Activated CD4-positive, alpha-beta T cell treated with anti-CD3 and anti-CD28 coated beads for 36 hours (primary cell): ENCODE data around the gene GRM5. TPM values are rescaled to one million over a fixed set of nuclear protein-coding genes. Genes with fewer than 3 reads are reported as not detected.
"Not testable (repeated sequence)": the region's sequence is repeated elsewhere in the genome, so short reads cannot be mapped to it uniquely, and the experiment has no call there.

Experiments used
- ATAC-seq: fragments of 200-7000 bp; cut with Tn5 transposase; one replicate; pipeline ENCODE4 v1.10.0; 2021; ENCODE audit warnings: mild to moderate bottlenecking, moderate library complexity
- CTCF ChIA-PET: fragments of 350-600 bp; sonication (Branson Sonifier 250); formaldehyde crosslinking; loops from one replicate; lab custom pipeline; 2021; ENCODE audit warnings: antibody characterized with exemption; lab: Charles Lee
- POLR2A ChIA-PET: fragments of 350-600 bp; sonication (Branson Sonifier 250); formaldehyde crosslinking; loops from one replicate; lab custom pipeline; 2021; ENCODE audit warnings: antibody characterized with exemption, inconsistent platforms; lab: Charles Lee
- DNase-seq: peaks from one replicate; pipeline ENCODE4 v3.0.0-alpha.2; 2020
- H3K27ac Mint-ChIP-seq: one replicate; pipeline ENCODE4 v1.8.0; 2021; ENCODE audit warnings: mixed read lengths
- H3K27me3 Mint-ChIP-seq: one replicate; pipeline ENCODE4 v1.8.0; 2021; ENCODE audit warnings: mixed read lengths
- H3K36me3 Mint-ChIP-seq: one replicate; pipeline ENCODE4 v1.8.0; 2021; ENCODE audit warnings: low read depth, mixed read lengths
- H3K4me1 Mint-ChIP-seq: one replicate; pipeline ENCODE4 v1.8.0; 2021; ENCODE audit warnings: mixed read lengths
- H3K4me3 Mint-ChIP-seq: one replicate; pipeline ENCODE4 v1.8.0; 2021; ENCODE audit warnings: mild to moderate bottlenecking, moderate library complexity, mixed read lengths
- H3K9me3 Mint-ChIP-seq: one replicate; pipeline ENCODE4 v1.8.0; 2021; ENCODE audit warnings: low read depth, mixed read lengths
- intact Hi-C, 2 experiments: fragments of 100-400 bp; cut with DNase I in 1 of 2; cut with micrococcal nuclease in 1 of 2; formaldehyde crosslinking; loops; one replicate each; pipeline versions ENCODE4 v1.14.2 to v1.15.1; 2022 to 2024; cut with DNase I, micrococcal nuclease
- total RNA-seq, 2 experiments: library from RNA; stranded (reverse); gene quantifications; one replicate each; pipeline ENCODE4 v1.2.3, GENCODE V29; 2021

The GRM5 gene
- total RNA-seq, 2 experiments from 2014 or later, result not detected

DNA sequence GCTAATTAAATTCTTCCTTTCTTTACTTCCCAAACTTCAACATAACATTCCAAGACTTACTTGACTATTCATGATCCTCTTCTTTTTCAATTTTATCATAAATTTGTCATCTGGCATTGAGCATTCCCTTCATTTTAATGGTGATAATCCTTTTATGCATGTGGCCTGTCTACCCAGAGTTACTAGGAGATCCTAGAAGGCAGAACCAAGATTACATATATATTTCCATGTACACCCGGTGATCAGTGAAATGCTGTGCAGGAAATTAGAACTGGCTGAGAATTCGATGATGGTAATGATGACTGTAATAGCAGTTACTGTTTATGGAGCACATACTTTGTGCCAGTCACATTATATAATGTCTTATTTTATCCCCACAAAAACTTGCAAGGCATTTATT is 104.2 kb downstream of the GRM5 start:
- H3K9me3 Mint-ChIP-seq, H3K36me3 Mint-ChIP-seq, H3K27me3 Mint-ChIP-seq, CTCF ChIA-PET, POLR2A ChIA-PET, H3K4me1 Mint-ChIP-seq, intact Hi-C loops, DNase-seq, H3K4me3 Mint-ChIP-seq, H3K27ac Mint-ChIP-seq, ATAC-seq: not testable (repeated sequence)

DNA sequence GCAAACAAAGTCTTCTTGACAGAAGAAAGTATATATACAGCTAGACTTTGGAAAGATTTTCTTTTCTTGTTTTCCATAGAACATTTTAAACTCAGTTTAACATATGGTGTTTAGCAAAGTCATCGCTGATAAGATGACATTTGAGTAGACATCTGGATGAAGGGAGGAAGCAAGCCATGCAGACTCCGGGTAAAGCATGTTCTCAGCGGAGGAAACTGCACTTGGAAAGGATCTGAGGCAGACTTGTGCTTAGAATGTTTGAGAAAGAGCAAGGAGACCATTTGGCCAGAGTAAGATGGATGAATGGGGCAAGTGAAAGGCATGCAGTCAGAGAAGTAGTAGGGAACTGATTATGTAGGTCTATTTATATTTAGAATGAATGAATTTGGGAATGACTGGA is 105.9 kb downstream of the GRM5 start:
- H3K27ac Mint-ChIP-seq, POLR2A ChIA-PET, H3K9me3 Mint-ChIP-seq, CTCF ChIA-PET, H3K4me3 Mint-ChIP-seq, H3K4me1 Mint-ChIP-seq, DNase-seq, ATAC-seq, intact Hi-C loops, H3K36me3 Mint-ChIP-seq, H3K27me3 Mint-ChIP-seq: not testable (repeated sequence)

DNA sequence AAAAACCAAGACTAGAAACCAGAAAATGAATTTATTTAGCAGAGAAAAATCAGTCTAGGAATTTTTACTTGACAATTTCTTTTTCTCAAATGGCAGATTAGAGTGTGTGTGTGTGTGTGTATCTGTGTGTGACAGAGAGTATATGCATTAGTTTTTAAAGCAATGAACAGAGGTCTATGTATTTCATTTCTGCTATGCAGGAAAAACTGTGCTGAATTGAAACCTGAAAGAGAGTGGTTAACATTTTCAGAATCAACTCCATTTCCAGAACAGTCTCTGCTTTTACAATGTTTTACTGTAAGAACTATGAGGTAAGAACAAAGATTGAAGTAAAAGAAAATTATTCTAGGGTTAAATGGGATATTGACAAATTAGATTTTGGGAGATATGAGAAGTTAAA is 114.8 kb downstream of the GRM5 start:
- Mint-ChIP-seq H3K9me3 (no peaks in the 10 kb centered on the region), H3K36me3 (no peaks in the 10 kb centered on the region), H3K27me3 (no peaks in the 10 kb centered on the region), H3K27ac (no peak overlapping the region), H3K4me1 (no peaks in the 10 kb centered on the region), H3K4me3 (no peak overlapping the region)
- ChIA-PET CTCF (no interaction called here), POLR2A (no interaction called here)
- ATAC-seq (no peak), DNase-seq (no peak)
- intact Hi-C loops, result no loop called here

DNA sequence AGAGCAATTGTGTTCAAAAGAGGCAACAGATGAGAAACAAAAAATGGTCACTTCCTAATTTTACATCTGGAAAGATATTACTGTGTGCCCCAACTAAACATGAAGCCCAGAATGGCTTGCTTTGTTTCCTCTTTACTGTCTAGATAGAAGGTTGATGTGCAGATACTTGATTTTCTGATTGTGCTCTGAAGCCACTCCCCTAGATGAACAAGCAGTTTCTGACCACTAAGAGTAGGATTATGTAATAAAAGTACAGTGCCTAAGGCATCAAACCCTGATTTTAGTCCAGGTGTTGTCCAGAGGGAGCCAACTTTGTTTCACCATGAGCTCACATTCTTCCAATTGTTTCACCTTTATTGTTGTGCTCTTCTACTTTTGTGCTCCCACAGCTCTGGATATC is 116.9 kb downstream of the GRM5 start:
- H3K9me3 Mint-ChIP-seq, CTCF ChIA-PET, H3K4me1 Mint-ChIP-seq: not testable (repeated sequence)

DNA sequence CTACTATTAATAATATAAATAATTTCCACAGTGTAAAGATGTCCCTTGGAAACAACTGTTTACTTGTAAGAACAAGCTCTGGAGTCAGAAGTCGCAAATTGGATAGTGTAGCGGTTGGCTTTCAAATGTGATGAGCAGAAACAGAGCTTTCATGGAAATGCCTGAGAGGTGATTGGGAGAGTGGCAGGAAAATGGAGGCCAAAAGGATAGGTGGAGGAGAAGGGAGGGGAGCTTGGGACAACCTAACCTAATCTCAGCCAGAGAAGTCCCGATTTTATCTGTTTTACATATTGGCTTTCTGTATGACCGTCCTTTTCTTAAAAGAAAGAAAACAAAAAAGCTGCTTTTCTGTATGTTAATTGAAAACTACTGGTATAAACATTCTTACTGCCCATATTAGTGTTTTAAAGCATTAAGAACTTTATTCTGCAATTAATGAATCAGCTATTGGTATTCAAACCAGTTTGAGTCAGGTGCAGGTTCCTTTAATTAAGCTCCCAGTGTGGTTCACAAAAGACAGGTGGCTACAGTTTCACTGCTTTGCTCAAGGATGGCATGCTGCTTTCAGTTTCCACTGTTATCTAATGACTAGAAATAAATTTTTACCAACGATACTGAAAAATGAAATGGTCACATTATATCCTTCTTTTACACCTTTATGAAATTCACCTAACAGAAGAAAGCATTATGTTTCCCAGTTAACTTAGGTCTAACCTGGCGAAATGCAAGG is 117.8 kb downstream of the GRM5 start:
- CTCF ChIA-PET, H3K4me3 Mint-ChIP-seq: not testable (repeated sequence)

More for the DNA sequence above, 116.9 kb downstream of the GRM5 start:
- H3K27ac Mint-ChIP-seq, H3K4me3 Mint-ChIP-seq, ATAC-seq, intact Hi-C loops, DNase-seq, POLR2A ChIA-PET, H3K36me3 Mint-ChIP-seq, H3K27me3 Mint-ChIP-seq: not testable (repeated sequence)

DNA sequence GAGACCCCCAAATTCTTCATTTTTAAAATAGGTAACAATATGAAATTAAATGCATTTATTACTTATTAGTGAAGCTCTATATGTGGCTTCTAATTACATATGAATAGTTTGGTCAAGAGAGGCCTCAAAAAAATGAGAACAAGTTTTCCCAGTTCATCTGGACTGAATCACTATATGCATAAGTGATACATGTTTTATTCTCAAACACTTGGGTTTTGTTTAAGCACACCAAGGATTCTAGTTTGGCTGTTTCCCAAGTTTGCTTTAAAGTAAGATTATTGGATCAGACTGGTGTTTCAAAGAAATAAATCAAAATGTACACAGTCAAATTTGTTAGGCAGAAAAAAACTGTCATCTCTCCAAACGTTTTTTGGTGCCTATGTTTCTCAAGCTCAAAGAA is 136.1 kb downstream of the GRM5 start:
- H3K36me3 Mint-ChIP-seq, H3K27me3 Mint-ChIP-seq, DNase-seq, H3K27ac Mint-ChIP-seq, ATAC-seq, H3K4me1 Mint-ChIP-seq, H3K4me3 Mint-ChIP-seq, CTCF ChIA-PET, H3K9me3 Mint-ChIP-seq, POLR2A ChIA-PET, intact Hi-C loops: not testable (repeated sequence)

More for the DNA sequence above, 117.8 kb downstream of the GRM5 start:
- POLR2A ChIA-PET, H3K27ac Mint-ChIP-seq, H3K4me1 Mint-ChIP-seq, DNase-seq, H3K36me3 Mint-ChIP-seq, H3K27me3 Mint-ChIP-seq, intact Hi-C loops, H3K9me3 Mint-ChIP-seq, ATAC-seq: not testable (repeated sequence)

DNA sequence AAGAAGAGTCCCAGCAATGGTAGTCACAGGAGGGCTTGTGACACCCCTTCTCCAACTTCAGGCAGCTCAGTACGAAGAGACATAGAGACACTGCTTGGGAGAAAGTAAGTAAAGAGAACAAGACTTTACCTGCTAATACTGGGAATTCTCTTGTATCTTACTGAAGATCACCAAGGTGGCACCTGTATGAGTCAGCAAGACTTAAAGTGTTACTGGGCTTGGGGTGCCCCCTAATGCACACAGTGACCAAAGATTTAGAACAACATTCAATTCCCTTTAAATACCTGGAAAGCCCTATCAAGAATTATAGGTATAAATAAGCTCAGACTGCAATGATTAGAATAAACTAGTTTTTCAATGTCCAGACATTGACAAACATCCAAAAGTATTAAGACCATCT is 148.7 kb downstream of the GRM5 start:
- H3K9me3 Mint-ChIP-seq, H3K4me1 Mint-ChIP-seq, POLR2A ChIA-PET, H3K36me3 Mint-ChIP-seq, H3K27ac Mint-ChIP-seq, H3K27me3 Mint-ChIP-seq, intact Hi-C loops, DNase-seq, CTCF ChIA-PET, H3K4me3 Mint-ChIP-seq, ATAC-seq: not testable (repeated sequence)

DNA sequence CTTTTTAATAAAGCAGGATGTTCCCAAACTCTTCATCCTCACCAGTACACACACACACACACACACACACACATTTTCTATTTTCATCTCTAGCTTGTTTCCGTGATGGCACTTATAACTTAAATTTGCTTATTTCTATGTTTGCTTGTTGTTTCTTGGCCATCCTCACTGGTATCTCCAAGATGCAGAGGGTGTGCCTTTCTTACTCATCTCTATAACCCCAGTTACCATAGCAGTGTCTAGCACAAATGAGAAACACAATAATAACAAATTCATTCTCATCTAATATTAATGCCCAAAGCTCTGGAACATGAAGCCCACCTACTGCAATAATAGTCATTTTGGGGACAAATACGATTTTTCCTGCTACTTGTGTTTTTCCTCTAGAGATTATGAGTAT is 156.3 kb downstream of the GRM5 start:
- intact Hi-C loops, result no loop called here
- H3K36me3 Mint-ChIP-seq, result no peaks in the 10 kb centered on the region

DNA sequence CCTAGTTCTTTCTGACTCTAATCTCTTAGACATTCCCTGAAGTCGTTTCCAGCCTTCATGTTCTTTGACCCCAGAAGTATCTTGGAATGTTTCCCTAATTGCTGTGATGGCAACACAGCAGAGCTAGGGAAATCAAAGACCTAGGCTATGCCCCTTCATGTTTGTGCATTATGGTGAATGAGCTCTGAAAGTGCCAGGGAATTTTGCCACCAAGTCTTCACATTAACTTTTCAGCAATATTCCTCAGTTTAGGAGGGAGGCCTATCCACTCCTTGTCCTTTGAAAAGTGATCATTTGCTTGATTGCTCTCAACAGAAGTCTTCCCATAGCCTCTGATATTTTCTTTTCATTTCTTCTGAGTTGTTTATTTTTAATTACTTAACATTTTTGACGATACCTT is 164.3 kb downstream of the GRM5 start:
- POLR2A ChIA-PET, H3K27me3 Mint-ChIP-seq, intact Hi-C loops, H3K36me3 Mint-ChIP-seq, H3K4me3 Mint-ChIP-seq, H3K9me3 Mint-ChIP-seq, CTCF ChIA-PET, H3K4me1 Mint-ChIP-seq, ATAC-seq, H3K27ac Mint-ChIP-seq, DNase-seq: not testable (repeated sequence)

More for the DNA sequence above, 156.3 kb downstream of the GRM5 start:
- no peak overlapping the region for H3K27ac Mint-ChIP-seq
- no peak for ATAC-seq
- H3K4me3 Mint-ChIP-seq, result no peak overlapping the region
- no peak for DNase-seq
- ChIA-PET CTCF (no interaction called here), POLR2A (no interaction called here)
- H3K27me3 Mint-ChIP-seq, result no peaks in the 10 kb centered on the region
- no peaks in the 10 kb centered on the region for H3K9me3 Mint-ChIP-seq
- H3K4me1 Mint-ChIP-seq, result no peaks in the 10 kb centered on the region

DNA sequence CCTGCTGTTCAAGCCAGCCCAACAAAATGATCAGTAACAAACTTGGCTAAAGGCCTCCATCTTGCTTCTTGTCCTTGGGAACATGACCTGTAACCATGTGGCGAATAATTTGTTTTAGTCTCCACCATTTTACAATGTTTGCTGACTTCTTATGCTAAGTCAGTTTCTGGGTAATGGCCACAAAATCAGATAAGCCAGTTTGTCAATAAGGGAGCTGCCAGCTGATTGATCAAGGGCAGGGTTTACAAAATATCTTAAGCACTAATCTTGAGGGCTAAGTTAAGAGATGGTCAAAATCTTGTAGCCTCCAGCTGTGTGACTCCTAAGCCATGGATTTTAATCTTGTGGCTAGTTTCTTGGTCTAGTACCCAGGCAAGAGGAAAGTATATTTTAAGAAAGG is 176.9 kb downstream of the GRM5 start:
- intact Hi-C loops, result loop anchor here in 1 of 2 experiments (5.0 kb wide), 1 partner anchor 342 kb away; no protein-coding TSS in a partner anchor
- H3K36me3 Mint-ChIP-seq, result not testable (repeated sequence)

DNA sequence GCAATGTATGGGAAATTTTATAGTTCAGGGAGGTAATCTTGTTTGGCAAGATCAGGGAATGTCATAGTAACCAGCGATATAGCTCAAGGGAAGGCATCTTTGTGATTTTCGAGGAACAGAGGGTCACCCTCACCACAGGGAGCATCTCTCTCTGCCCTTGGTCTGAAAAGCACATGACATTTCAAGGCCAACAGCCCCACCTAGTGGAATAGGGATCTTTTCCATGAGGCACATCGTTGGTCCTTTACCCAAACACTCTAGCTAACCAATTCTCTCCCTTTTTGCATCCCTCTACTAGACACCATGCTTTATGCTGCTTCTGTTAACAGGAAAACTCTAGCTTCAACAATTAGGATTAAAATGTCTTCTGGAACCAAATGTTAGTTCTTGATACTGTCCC is 179.0 kb downstream of the GRM5 start:
- peak; percentile 43 for DNase-seq
- ATAC-seq, result no peak
- intact Hi-C loops, result loop anchor here in 1 of 2 experiments (5.0 kb wide), 1 partner anchor 339 kb away; no protein-coding TSS in a partner anchor
- Mint-ChIP-seq H3K9me3 (peaks cover 46% of the 10 kb centered on the region), H3K27me3 (no peaks in the 10 kb centered on the region), H3K27ac (no peak overlapping the region), H3K4me3 (no peak overlapping the region), H3K4me1 (no peaks in the 10 kb centered on the region), H3K36me3 (peaks cover 9% of the 10 kb centered on the region)
- POLR2A ChIA-PET, result no interaction called here
- CTCF ChIA-PET, result interaction anchor here (1.3 kb wide), 1 partner anchor 335 kb away, joined by 5 read pairs; no protein-coding TSS in a partner anchor

More for the DNA sequence above, 176.9 kb downstream of the GRM5 start:
- H3K4me1 Mint-ChIP-seq, H3K4me3 Mint-ChIP-seq, H3K27ac Mint-ChIP-seq, DNase-seq, ATAC-seq, H3K27me3 Mint-ChIP-seq, POLR2A ChIA-PET, CTCF ChIA-PET: not testable (repeated sequence)
- peaks cover 39% of the 10 kb centered on the region for H3K9me3 Mint-ChIP-seq

DNA sequence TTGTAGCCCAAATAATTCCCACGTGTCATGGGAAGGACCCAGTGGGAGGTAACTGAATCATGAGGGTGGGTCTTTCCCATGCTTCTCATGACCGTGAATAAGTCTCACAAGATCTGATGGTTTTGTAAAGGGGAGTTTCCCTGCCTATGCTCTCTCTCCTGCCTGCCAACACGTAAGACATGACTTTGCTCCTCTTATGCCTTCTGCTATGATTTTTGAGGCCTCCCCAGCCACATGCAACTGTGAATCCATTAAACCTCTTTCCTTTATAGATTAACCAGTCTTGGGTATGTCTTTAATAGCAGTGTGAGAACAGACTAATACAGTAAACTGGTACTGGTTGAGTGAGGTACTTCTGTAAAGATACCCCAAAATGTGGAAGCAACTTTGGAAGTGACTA is 183.0 kb downstream of the GRM5 start:
- ATAC-seq, H3K36me3 Mint-ChIP-seq, H3K27ac Mint-ChIP-seq, DNase-seq, intact Hi-C loops, H3K4me1 Mint-ChIP-seq, H3K4me3 Mint-ChIP-seq, CTCF ChIA-PET, POLR2A ChIA-PET, H3K27me3 Mint-ChIP-seq: not testable (repeated sequence)
- H3K9me3 Mint-ChIP-seq, result peaks cover 34% of the 10 kb centered on the region
